ENCODE data around the gene ZBTB37. TPM values are rescaled to one million over a fixed set of nuclear protein-coding genes. Genes with fewer than 3 reads are reported as not detected.

The ZBTB37 gene
- total RNA-seq, 6 experiments from 2014 or later = 2.8 to 6.1 (median 4.7) TPM

GRCh38 chr1:173893611-173894010 is 25.4 kb downstream of the ZBTB37 start:
- DNase-seq (no peak), ATAC-seq (peak in 1 of 4 donors; percentile 37)
- WGBS (ENCODE audit: insufficient coverage, low coverage, low lambda C conversion rate, missing lambda C conversion rate) = 100% methylated on average over 1 of the region's 1 CpG
- H3K27ac ChIP-seq = no peak overlapping the region
- intact Hi-C loops (cut with DNase I) = no loop called here
- no peak for TF ChIP-seq POLR2A (IDR thresholded peaks at IDR 0.05)
- TF ChIP-seq, protein P1, sequence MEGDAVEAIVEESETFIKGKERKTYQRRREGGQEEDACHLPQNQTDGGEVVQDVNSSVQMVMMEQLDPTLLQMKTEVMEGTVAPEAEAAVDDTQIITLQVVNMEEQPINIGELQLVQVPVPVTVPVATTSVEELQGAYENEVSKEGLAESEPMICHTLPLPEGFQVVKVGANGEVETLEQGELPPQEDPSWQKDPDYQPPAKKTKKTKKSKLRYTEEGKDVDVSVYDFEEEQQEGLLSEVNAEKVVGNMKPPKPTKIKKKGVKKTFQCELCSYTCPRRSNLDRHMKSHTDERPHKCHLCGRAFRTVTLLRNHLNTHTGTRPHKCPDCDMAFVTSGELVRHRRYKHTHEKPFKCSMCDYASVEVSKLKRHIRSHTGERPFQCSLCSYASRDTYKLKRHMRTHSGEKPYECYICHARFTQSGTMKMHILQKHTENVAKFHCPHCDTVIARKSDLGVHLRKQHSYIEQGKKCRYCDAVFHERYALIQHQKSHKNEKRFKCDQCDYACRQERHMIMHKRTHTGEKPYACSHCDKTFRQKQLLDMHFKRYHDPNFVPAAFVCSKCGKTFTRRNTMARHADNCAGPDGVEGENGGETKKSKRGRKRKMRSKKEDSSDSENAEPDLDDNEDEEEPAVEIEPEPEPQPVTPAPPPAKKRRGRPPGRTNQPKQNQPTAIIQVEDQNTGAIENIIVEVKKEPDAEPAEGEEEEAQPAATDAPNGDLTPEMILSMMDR (IDR thresholded peaks at IDR 0.05) = no peak
- H3K4me1 ChIP-seq = no peaks in the 10 kb centered on the region
- no peaks in the 10 kb centered on the region for H3K36me3 ChIP-seq
- H3K27me3 ChIP-seq = no peaks in the 10 kb centered on the region
- no peak overlapping the region for H3K4me3 ChIP-seq
- H3K9me3 ChIP-seq = no peaks in the 10 kb centered on the region

DNA sequence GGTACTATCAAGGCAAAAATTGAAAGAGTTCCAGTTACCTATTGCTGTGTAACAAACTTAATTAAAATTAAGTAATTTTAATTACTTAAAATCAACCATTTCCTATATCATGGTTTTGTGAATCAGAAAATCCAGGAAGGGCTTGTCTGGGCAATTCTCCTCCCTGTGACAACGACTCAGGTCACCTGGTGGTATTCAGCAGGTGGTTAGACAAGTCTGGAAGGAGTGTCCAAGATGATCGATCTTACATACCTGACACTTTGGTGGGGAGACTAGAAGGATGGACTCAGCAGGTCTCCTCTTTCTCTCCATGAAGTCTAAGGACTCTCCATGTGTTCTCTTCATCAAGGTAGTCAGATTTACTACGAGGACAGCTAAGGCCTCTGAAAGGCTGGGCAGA is 26.0 kb downstream of the ZBTB37 start:
- Histone ChIP-seq H3K27ac (no peak overlapping the region), H3K9me3 (no peaks in the 10 kb centered on the region), H3K27me3 (no peaks in the 10 kb centered on the region), H3K4me1 (no peaks in the 10 kb centered on the region), H3K4me3 (no peak overlapping the region), H3K36me3 (no peaks in the 10 kb centered on the region)
- WGBS (ENCODE audit: insufficient coverage, low coverage, low lambda C conversion rate, missing lambda C conversion rate) = 100% methylated on average over 3 of the region's 3 CpGs
- TF ChIP-seq, protein P1 (IDR thresholded peaks at IDR 0.05) = no peak
- TF ChIP-seq POLR2A (IDR thresholded peaks at IDR 0.05) = no peak
- no peak for DNase-seq
- intact Hi-C loops (cut with DNase I) = no loop called here
- no peak for ATAC-seq

GRCh38 chr1:173900427-173900826 is 32.2 kb downstream of the ZBTB37 start:
- Histone ChIP-seq H3K36me3 (peaks cover 0 to 44% (median 28%) of the 10 kb centered on the region in 4 donors), H3K27ac (no peak overlapping the region), H3K9me3 (no peaks in the 10 kb centered on the region), H3K4me3 (no peak overlapping the region), H3K4me1 (no peaks in the 10 kb centered on the region), H3K27me3 (no peaks in the 10 kb centered on the region)
- no peak for TF ChIP-seq POLR2A (IDR thresholded peaks at IDR 0.05)
- TF ChIP-seq, protein P1 (IDR thresholded peaks at IDR 0.05) = no peak
- ATAC-seq (no peak), DNase-seq (no peak)
- intact Hi-C loops (cut with DNase I) = no loop called here
- 77% methylated on average over 2 of the region's 2 CpGs for WGBS (ENCODE audit: insufficient coverage, low coverage, low lambda C conversion rate, missing lambda C conversion rate)

GRCh38 chr1:173900992-173901391 is 32.8 kb downstream of the ZBTB37 start:
- Histone ChIP-seq H3K4me1 (no peaks in the 10 kb centered on the region), H3K27ac (no peak overlapping the region), H3K9me3 (no peaks in the 10 kb centered on the region), H3K27me3 (no peaks in the 10 kb centered on the region), H3K36me3 (peaks cover 0 to 50% (median 30%) of the 10 kb centered on the region in 4 donors), H3K4me3 (no peak overlapping the region)
- intact Hi-C loops (cut with DNase I) = no loop called here
- ATAC-seq (no peak), DNase-seq (no peak)
- TF ChIP-seq POLR2A (IDR thresholded peaks at IDR 0.05) = no peak
- TF ChIP-seq, protein P1 (IDR thresholded peaks at IDR 0.05) = no peak
- 57% methylated on average over 3 of the region's 3 CpGs for WGBS (ENCODE audit: insufficient coverage, low coverage, low lambda C conversion rate, missing lambda C conversion rate)

All from right lobe of liver (tissue), 6 donors.